ENCODE data around the gene COX6A1.
"Not testable (repeated sequence)": the region's sequence is repeated elsewhere in the genome, so short reads cannot be mapped to it uniquely, and the experiment has no call there.

COX6A1 gene

GRCh38 chr12:120480211-120480610, 42.3 kb downstream of the COX6A1 start:
- Histone ChIP-seq H3K36me3 (replicated peaks; ENCODE audit: low read depth, low read length) (no peaks in the 10 kb centered on the region), H2AFZ (ENCODE audit: low read depth, low read length) (no peak overlapping the region), H3K9ac (ENCODE audit: low read length) (no peak overlapping the region), H3K4me1 (ENCODE audit: low read length) (no peaks in the 10 kb centered on the region), H3K79me2 (ENCODE audit: low read length) (no peaks in the 10 kb centered on the region), H3K9me3 (ENCODE audit: insufficient read depth, low read length) (no peaks in the 10 kb centered on the region), H3K27ac (ENCODE audit: low read length) (no peak overlapping the region), H4K20me1 (ENCODE audit: insufficient read depth, low read length) (no peaks in the 10 kb centered on the region), H3K27me3 (ENCODE audit: low read depth, low read length) (no peaks in the 10 kb centered on the region), H3K4me3 (ENCODE audit: low read length) (no peak overlapping the region), H3K4me2 (ENCODE audit: low read length) (no peak overlapping the region)
- no peak for TF ChIP-seq CTCF (IDR thresholded peaks at IDR 0.05; ENCODE audit: low read depth, low read length)
- no peak for TF ChIP-seq EZH2phosphoT487 (IDR thresholded peaks at IDR 0.05; ENCODE audit: low read depth)

GRCh38 chr12:120481022-120481767, 43.3 kb downstream of the COX6A1 start:
- no peak overlapping the region for H3K27ac ChIP-seq (ENCODE audit: low read length)
- no peak overlapping the region for H3K9ac ChIP-seq (ENCODE audit: low read length)

GRCh38 chr12:120483621-120484020, 45.7 kb downstream of the COX6A1 start:
- no peak overlapping the region for H3K4me2 ChIP-seq (ENCODE audit: low read length)
- no peak overlapping the region for H3K27ac ChIP-seq (ENCODE audit: low read length)
- TF ChIP-seq CTCF (IDR thresholded peaks at IDR 0.05; ENCODE audit: low read depth, low read length), result no peak
- TF ChIP-seq EZH2phosphoT487 (IDR thresholded peaks at IDR 0.05; ENCODE audit: low read depth), result no peak
- H3K79me2 ChIP-seq (ENCODE audit: low read length), result no peaks in the 10 kb centered on the region
- H3K9me3 ChIP-seq (ENCODE audit: insufficient read depth, low read length), result no peaks in the 10 kb centered on the region
- no peaks in the 10 kb centered on the region for H3K4me1 ChIP-seq (ENCODE audit: low read length)
- no peak overlapping the region for H3K4me3 ChIP-seq (ENCODE audit: low read length)
- no peaks in the 10 kb centered on the region for H4K20me1 ChIP-seq (ENCODE audit: insufficient read depth, low read length)
- no peaks in the 10 kb centered on the region for H3K36me3 ChIP-seq (replicated peaks; ENCODE audit: low read depth, low read length)
- H2AFZ ChIP-seq (ENCODE audit: low read depth, low read length), result no peak overlapping the region
- no peaks in the 10 kb centered on the region for H3K27me3 ChIP-seq (ENCODE audit: low read depth, low read length)
- H3K9ac ChIP-seq (ENCODE audit: low read length), result no peak overlapping the region

More at GRCh38 chr12:120481022-120481767, 43.3 kb downstream of the COX6A1 start:
- TF ChIP-seq EZH2phosphoT487 (IDR thresholded peaks at IDR 0.05; ENCODE audit: low read depth) (no peak), CTCF (IDR thresholded peaks at IDR 0.05; ENCODE audit: low read depth, low read length) (no peak)
- H3K4me3 ChIP-seq (ENCODE audit: low read length), result no peak overlapping the region
- no peaks in the 10 kb centered on the region for H3K4me1 ChIP-seq (ENCODE audit: low read length)
- H3K36me3 ChIP-seq (replicated peaks; ENCODE audit: low read depth, low read length), result no peaks in the 10 kb centered on the region
- no peaks in the 10 kb centered on the region for H4K20me1 ChIP-seq (ENCODE audit: insufficient read depth, low read length)
- H2AFZ ChIP-seq (ENCODE audit: low read depth, low read length), result no peak overlapping the region
- H3K79me2 ChIP-seq (ENCODE audit: low read length), result no peaks in the 10 kb centered on the region
- H3K27me3 ChIP-seq (ENCODE audit: low read depth, low read length), result no peaks in the 10 kb centered on the region
- H3K4me2 ChIP-seq (ENCODE audit: low read length), result no peak overlapping the region
- no peaks in the 10 kb centered on the region for H3K9me3 ChIP-seq (ENCODE audit: insufficient read depth, low read length)

GRCh38 chr12:120485961-120486881, 48.3 kb downstream of the COX6A1 start:
- Histone ChIP-seq H3K9me3 (ENCODE audit: insufficient read depth, low read length) (no peaks in the 10 kb centered on the region), H3K27me3 (ENCODE audit: low read depth, low read length) (no peaks in the 10 kb centered on the region), H3K27ac (ENCODE audit: low read length) (no peak overlapping the region), H2AFZ (ENCODE audit: low read depth, low read length) (no peak overlapping the region), H3K9ac (ENCODE audit: low read length) (no peak overlapping the region), H3K4me1 (ENCODE audit: low read length) (no peaks in the 10 kb centered on the region), H3K4me2 (ENCODE audit: low read length) (no peak overlapping the region), H3K4me3 (ENCODE audit: low read length) (no peak overlapping the region), H3K79me2 (ENCODE audit: low read length) (no peaks in the 10 kb centered on the region), H4K20me1 (ENCODE audit: insufficient read depth, low read length) (no peaks in the 10 kb centered on the region), H3K36me3 (replicated peaks; ENCODE audit: low read depth, low read length) (no peaks in the 10 kb centered on the region)
- TF ChIP-seq CTCF (IDR thresholded peaks at IDR 0.05; ENCODE audit: low read depth, low read length) (no peak), EZH2phosphoT487 (IDR thresholded peaks at IDR 0.05; ENCODE audit: low read depth) (no peak)

- H3K4me1 ChIP-seq (ENCODE audit: low read length); H3K79me2 ChIP-seq (ENCODE audit: low read length); H3K9ac ChIP-seq (ENCODE audit: low read length); H3K4me2 ChIP-seq (ENCODE audit: low read length); H3K36me3 ChIP-seq (replicated peaks; ENCODE audit: low read depth, low read length); H3K4me3 ChIP-seq (ENCODE audit: low read length); H4K20me1 ChIP-seq (ENCODE audit: insufficient read depth, low read length); H3K9me3 ChIP-seq (ENCODE audit: insufficient read depth, low read length); H2AFZ ChIP-seq (ENCODE audit: low read depth, low read length); H3K27me3 ChIP-seq (ENCODE audit: low read depth, low read length); H3K27ac ChIP-seq (ENCODE audit: low read length): not testable (repeated sequence)
Observed at GRCh38 chr12:120487552-120487951, 49.6 kb downstream of the COX6A1 start.

Data from OCI-LY3 (cell line).